AG04449 (cell line): ENCODE results near the gene RBP5.
A peak's percentile ranks its signal among the peaks of the same experiment; 100 is the strongest.

Experiments
- CTCF ChIA-PET: fragments of 350-600 bp; formaldehyde crosslinking; extraction: SDS; loops from one replicate; lab custom pipeline; 2021; ENCODE audit warnings: antibody characterized with exemption; lab: Yijun Ruan, JAX
- POLR2A ChIA-PET: fragments of 400-600, 350-600 bp; formaldehyde crosslinking; extraction: SDS; loops from one replicate; lab custom pipeline; 2020; ENCODE audit warnings: antibody characterized with exemption, inconsistent platforms; lab: Yijun Ruan, JAX
- DNase-seq: peaks from one replicate; pipeline ENCODE4 v3.0.0-alpha.2; 2010; ENCODE audit warnings: low read depth, low spot score
- H3K4me3 ChIP-seq: 2 replicates; pipeline ENCODE4 v1.5.1; 2011; ENCODE audit warnings: low read depth, mild to moderate bottlenecking, control low read depth, low read length
- TF ChIP-seq, protein P1 (sequence below): IDR thresholded peaks from one replicate; pipeline ENCODE4 v1.5.1; 2011; ENCODE audit warnings: mild to moderate bottlenecking, moderate library complexity, low read length, control low read depth, inconsistent platforms; ENCODE audit not compliant: insufficient read depth; ENCODE audit errors: missing control alignments

Gene RBP5

DNA sequence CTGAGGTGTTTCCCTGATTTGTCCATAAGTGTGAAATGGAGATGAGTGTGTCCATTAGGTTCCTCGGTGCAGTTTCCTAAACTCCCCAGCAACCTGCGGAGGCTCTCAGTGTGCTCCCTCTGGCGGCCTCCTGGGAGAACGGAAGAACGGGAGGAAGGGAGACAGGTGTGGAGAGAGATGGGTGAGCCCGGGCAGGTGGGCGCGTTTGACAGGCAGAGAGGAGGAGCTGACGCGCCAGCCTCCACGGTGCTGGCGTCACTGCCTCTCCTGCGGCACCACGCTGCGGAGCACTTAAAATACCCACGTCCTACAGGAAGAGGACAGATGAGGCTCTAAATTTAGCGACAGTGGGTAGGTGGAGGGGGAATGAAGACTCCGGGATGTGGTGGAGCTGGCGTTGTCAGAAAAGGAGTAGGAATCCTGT lies 34.0 kb upstream of the RBP5 start:
- ChIA-PET CTCF (interaction anchor here (0.6 to 6.7 kb wide), 11 partner anchors 8 to 102 kb away, joined by 3 to 61 read pairs (median 4); partner anchors contain the start of genes C1RL and C1S), POLR2A (no interaction called here)
- TF ChIP-seq, protein P1, sequence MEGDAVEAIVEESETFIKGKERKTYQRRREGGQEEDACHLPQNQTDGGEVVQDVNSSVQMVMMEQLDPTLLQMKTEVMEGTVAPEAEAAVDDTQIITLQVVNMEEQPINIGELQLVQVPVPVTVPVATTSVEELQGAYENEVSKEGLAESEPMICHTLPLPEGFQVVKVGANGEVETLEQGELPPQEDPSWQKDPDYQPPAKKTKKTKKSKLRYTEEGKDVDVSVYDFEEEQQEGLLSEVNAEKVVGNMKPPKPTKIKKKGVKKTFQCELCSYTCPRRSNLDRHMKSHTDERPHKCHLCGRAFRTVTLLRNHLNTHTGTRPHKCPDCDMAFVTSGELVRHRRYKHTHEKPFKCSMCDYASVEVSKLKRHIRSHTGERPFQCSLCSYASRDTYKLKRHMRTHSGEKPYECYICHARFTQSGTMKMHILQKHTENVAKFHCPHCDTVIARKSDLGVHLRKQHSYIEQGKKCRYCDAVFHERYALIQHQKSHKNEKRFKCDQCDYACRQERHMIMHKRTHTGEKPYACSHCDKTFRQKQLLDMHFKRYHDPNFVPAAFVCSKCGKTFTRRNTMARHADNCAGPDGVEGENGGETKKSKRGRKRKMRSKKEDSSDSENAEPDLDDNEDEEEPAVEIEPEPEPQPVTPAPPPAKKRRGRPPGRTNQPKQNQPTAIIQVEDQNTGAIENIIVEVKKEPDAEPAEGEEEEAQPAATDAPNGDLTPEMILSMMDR = peak; percentile 57
- H3K4me3 ChIP-seq = no peak overlapping the region
- DNase-seq = no peak

DNA sequence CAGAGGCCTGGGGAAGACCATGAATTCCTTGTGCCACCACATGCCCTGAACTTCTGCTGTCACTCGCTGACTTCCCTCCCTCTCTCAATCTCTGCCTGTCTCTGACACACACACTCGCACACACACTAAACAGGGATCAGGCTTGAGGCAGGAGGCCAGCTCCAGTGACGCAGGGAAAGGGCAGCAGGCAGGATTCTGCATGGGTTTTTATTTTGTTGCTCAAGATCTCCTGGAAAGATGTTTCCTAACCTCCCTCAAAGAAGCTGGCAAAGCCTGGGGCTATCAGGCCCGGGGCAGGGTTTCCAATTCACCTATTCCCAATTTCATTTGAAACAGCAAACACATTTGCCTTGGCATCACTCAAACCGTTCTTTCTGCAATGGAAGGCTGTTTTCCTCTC lies 33.1 kb upstream of the RBP5 start:
- DNase-seq = no peak
- ChIA-PET CTCF (interaction anchor here (1.1 to 6.7 kb wide), 7 partner anchors 8 to 101 kb away, joined by 3 to 61 read pairs (median 5); partner anchors contain the start of genes C1RL and C1S), POLR2A (no interaction called here)
- no peak overlapping the region for H3K4me3 ChIP-seq
- TF ChIP-seq, protein P1 = no peak

DNA sequence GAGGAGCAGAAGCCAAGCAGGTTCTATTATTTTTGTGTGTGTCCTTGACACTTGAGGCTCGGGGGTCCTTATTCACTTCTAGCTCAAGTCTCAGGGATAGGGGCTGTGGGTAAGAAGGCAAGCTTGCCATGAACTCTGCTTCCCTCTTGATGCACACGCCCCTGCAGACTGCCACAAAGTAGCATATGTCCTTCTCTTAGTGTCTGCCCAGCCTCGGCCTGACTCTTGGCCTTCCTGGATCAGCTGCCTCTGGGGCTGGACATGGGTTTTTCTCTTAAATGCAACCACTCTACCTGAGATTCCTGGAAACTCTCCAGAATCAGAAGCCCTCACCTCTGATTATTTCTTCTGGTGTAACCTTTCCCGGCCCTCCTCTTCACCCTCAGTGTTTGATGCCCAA lies 32.6 kb upstream of the RBP5 start:
- TF ChIP-seq, protein P1 = no peak
- H3K4me3 ChIP-seq = no peak overlapping the region
- ChIA-PET POLR2A (no interaction called here), CTCF (interaction anchor here (0.9 to 6.7 kb wide), 5 partner anchors 9 to 51 kb away, joined by 3 to 61 read pairs (median 5); no protein-coding TSS in a partner anchor)
- no peak for DNase-seq

DNA sequence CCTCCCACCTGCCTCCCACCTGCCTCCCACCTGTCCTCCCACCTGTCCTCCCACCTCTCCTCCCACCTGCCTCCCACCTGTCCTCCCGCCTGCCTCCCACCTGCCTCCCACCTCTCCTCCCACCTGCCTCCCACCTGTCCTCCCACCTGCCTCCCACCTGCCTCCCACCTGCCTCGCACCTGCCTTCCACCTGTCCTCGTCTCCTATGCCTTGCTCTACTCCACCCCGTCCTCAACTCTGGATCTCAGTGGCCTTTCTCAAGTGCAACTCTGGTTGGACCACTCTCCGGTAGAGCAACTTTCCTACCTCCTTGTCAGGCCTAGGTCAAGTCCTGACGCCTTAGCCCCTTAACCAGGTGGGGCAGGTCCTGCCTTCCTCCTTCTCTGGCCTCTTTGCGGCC lies 31.5 kb upstream of the RBP5 start:
- POLR2A ChIA-PET = no interaction called here
- DNase-seq = no peak
- TF ChIP-seq, protein P1 = no peak
- H3K4me3 ChIP-seq = no peak overlapping the region
- CTCF ChIA-PET = interaction anchor here (0.6 to 6.7 kb wide), 3 partner anchors 15 to 50 kb away, joined by 3 to 61 read pairs (median 3); no protein-coding TSS in a partner anchor

DNA sequence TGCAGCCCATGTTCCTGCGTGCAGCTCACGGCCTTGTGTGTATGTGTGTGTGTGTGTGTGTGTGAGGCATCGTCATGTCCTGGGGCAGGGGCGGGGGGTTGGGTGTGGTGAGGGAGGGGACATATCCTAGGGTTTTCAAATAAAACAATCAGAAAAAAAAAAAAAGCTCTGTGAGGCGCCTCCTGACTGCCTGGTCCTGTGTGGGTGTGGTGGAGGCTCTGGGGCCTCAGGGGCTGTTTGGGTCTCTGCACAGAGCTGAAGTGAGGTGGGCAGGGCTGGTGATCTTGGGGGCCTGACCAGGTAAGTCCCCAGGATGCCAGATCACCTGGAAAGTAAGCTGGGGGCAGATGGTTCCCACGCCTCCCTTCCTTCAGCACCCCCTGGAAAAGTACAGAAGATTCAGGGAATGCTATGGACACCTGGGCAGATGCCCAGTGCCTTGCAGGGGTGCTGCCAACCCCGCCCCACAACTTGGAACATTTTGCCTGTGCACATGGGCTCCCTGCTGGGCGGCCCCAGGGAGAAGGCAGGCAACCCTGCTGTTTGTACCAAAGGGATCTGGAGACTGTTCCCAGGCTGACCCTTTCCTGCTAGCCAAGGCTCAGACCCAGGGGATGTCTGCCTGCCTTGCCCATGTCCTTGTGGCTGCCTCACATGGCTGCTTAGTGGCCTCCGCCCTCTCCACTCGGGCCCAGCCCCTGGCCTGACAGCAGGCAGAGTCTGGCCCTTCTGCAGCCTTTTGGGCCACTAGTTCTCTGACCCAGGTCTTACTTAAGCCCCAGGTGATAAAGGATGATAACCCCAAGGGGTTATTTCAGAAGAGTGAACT lies 30.3 kb upstream of the RBP5 start:
- POLR2A ChIA-PET = no interaction called here
- no peak overlapping the region for H3K4me3 ChIP-seq
- DNase-seq = no peak
- TF ChIP-seq, protein P1 = no peak
- CTCF ChIA-PET = interaction anchor here (7.3 kb wide), 1 partner anchor 15 kb away, joined by 151 read pairs; no protein-coding TSS in a partner anchor

DNA sequence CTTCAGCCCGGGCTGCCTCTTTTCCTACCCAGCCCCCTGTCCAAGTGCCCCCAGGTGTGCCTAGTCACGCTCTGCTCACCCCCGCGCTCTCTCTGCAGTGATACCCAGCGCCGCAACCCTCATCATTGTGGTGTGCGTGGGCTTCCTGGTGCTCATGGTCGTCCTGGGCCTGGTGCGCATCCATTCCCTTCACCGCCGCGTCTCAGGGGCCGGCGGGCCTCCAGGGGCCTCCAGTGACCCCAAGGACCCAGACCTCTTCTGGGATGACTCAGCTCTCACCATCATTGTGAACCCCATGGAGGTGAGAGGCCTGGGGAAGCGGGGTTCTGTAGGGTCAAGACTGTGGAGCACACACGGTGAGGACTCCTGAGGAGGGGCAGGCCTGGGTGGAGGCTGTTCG lies 28.7 kb upstream of the RBP5 start:
- H3K4me3 ChIP-seq = no peak overlapping the region
- no peak for DNase-seq
- ChIA-PET POLR2A (no interaction called here), CTCF (interaction anchor here (1.1 to 7.3 kb wide), 3 partner anchors 9 to 31 kb away, joined by 3 to 151 read pairs (median 5); no protein-coding TSS in a partner anchor)
- TF ChIP-seq, protein P1 = no peak
